HG03565 (cell line): Measurements from ENCODE around the gene DAP3.

Experiments used
- ATAC-seq: cut with Tn5 transposase; IDR thresholded peaks from one replicate; pipeline ENCODE4 v1.9.1; 2021; ENCODE audit warnings: mild to moderate bottlenecking, moderate library complexity; ENCODE audit not compliant: unreplicated experiment

DAP3 gene

GRCh38 chr1:155769257-155769656 lies 80.4 kb downstream of the DAP3 start:
- ATAC-seq, result no peak

GRCh38 chr1:155773221-155773620 lies 84.3 kb downstream of the DAP3 start:
- ATAC-seq, result no peak

GRCh38 chr1:155776414-155776813 lies 87.5 kb downstream of the DAP3 start:
- ATAC-seq, result no peak

- no peak for ATAC-seq
Measured at GRCh38 chr1:155777582-155777981, 88.7 kb downstream of the DAP3 start.
